HG03460 (cell line): Measurements from ENCODE around the gene ABCD3.

Experiments used
- ATAC-seq: cut with Tn5 transposase; IDR thresholded peaks from one replicate; pipeline ENCODE4 v1.9.1; 2021; ENCODE audit not compliant: unreplicated experiment

Gene ABCD3

GRCh38 chr1:94524531-94524930, 106.3 kb downstream of the ABCD3 start:
- no peak for ATAC-seq

GRCh38 chr1:94526152-94526980, 108.2 kb downstream of the ABCD3 start:
- no peak for ATAC-seq

GRCh38 chr1:94527447-94528031, 109.3 kb downstream of the ABCD3 start:
- no peak for ATAC-seq

- no peak for ATAC-seq
Observed at GRCh38 chr1:94528299-94528698, 110.1 kb downstream of the ABCD3 start.

DNA sequence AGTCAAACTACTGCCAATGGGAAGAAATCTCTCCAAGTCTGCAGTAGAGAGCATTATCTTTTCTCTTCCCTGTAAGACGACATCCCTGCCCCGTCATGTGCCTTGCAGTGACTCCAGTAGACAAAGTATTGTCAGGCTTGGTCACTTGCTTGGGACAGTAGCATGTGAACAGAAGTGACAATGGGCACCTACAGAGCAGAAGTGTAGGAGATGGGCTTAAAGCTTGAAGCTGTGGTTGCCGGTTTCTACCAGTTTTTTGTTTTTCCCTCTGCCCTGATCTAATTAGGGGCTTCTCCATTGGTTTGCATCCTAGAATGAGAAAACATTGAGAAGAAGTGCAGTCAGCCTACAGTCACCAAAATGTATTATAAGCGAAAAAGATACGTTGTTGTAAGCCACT, 110.6 kb downstream of the ABCD3 start:
- no peak for ATAC-seq

- no peak for ATAC-seq
Observed at GRCh38 chr1:94529416-94529815, 111.2 kb downstream of the ABCD3 start.

DNA sequence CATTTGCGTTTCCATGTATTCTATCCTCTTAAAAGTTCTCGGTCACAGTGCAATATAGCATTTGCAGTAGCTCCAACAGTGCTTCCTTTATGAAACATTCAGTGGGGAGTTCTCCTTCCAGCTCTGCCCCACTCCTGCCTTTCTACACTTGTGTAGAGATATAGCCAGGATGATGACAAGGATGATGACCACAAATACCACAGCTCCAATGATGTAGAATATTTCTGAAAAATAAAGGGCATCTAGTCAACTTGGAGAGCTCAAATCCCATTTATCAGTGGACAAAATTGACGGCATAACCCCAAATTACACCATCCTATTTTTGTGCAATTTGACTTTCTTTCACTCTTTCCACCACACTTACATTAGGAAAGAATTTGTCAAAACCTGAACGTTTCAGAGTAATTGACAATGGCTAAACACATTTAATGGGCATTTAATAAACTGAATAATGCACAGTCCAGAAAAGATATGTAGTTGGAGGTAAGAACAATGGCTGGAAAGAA, 112.2 kb downstream of the ABCD3 start:
- ATAC-seq, result no peak

DNA sequence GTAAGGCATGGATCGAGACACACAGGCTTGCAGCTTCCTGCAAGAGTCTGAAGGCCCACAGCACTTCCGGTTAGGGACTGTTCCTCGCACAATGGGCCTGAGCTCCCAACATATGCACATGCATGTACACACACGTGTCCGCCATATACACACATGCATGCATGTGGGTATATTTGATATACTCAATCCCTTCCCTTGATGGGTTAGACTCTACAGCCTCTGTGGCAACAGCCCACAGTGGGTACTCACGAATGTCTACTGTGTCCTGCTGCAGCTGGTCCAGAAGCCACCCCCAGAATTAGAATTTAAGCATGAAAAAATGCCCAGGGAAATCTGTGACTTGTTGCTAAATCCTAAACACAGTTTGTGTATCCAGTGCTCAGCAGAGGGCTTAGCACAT, 113.5 kb downstream of the ABCD3 start:
- no peak for ATAC-seq

DNA sequence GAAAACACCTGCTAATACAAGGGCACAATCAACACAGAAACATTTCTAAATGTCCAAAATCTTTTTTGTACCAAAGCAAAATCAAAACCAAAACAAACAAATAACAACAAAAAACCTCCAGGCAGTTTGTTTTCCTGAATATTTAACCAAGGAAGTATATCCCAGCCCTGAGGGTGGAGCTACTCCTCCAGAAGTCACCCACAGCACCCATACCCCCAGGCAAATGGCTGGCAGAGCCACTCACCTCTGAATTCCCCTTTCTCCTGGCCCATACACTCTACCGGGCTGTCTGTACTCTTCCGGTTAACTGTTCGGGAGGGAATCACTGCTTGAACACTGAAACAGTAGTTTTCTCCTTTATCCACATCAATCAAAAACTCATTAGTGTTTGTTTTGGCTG, 113.9 kb downstream of the ABCD3 start:
- ATAC-seq, result no peak

DNA sequence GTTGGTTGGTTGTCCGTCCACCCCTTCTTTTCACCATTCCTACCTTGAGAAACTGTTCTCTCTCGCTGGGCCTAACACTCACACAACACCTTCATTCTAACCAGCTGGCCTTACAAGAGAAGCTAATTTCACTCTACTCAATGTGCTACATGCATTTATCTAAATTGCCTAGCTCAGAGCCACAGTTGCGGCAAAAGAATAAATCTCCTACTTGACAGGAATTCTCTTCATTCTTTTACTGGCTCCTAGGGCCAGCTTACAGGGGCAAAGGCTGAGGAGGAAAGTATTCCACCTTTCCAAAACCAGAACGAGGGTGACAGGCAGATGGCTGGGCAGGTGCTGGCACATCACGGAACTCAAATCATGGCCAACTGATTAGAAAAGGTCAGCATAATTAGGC, 116.9 kb downstream of the ABCD3 start:
- ATAC-seq, result no peak

- no peak for ATAC-seq
Observed at GRCh38 chr1:94535879-94536278, 117.7 kb downstream of the ABCD3 start.

DNA sequence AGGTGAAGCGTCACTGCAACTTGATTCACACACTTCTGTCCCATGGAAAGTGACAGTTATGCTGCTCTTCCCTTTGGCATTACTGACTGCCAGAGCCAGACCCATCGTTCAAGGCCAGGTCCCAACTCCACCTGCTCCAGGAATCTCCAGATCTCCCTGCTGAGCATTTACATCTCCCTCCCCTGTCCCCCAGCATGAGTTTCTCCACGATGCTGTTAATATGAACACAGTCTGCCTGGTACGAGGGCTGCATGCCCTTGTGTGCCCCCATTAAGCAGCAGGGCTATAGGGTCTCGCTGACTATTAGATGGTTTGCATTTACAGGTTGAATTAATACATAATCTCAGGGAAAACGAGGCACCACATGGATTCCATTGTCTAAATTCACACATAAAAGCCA, 119.1 kb downstream of the ABCD3 start:
- ATAC-seq, result no peak

GRCh38 chr1:94538243-94538827, 120.1 kb downstream of the ABCD3 start:
- no peak for ATAC-seq

GRCh38 chr1:94539496-94539895, 121.3 kb downstream of the ABCD3 start:
- no peak for ATAC-seq

DNA sequence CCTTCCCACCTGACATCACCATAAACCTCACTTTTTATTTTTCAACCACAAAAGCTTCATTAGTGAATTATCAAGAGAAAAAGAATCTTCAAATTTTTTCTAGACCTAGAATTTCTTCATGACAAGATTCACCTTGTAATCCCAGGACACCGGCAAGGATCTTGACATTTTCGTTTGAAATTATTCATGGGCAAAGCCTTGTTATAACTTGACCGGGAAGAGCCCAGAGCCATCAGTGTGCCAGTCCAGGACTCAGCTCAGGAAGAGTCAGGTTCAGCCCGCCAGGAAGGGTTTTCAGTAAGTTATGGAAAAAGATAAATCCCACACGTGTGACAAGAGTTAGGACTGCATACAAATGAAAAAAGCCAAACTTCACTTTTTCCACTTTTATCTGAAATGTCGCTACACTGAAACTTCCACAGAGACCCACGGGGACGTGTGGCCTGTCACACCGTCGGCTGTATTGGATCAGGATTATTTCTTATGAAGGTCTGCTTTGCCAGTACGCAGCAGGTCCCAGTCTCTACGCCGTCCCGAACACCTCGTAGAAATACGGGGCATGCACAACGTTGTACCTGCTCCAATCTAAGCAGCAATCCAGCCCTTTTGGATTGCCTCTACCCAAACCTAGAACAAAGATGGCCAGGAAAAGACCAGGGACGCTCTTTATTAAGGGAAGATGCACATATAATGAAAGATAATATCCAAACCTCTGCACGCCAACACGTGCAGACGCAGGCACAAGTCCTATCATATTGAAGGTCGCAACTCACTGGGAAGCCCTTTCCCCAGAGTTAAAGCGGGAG, 122.5 kb downstream of the ABCD3 start:
- no peak for ATAC-seq

DNA sequence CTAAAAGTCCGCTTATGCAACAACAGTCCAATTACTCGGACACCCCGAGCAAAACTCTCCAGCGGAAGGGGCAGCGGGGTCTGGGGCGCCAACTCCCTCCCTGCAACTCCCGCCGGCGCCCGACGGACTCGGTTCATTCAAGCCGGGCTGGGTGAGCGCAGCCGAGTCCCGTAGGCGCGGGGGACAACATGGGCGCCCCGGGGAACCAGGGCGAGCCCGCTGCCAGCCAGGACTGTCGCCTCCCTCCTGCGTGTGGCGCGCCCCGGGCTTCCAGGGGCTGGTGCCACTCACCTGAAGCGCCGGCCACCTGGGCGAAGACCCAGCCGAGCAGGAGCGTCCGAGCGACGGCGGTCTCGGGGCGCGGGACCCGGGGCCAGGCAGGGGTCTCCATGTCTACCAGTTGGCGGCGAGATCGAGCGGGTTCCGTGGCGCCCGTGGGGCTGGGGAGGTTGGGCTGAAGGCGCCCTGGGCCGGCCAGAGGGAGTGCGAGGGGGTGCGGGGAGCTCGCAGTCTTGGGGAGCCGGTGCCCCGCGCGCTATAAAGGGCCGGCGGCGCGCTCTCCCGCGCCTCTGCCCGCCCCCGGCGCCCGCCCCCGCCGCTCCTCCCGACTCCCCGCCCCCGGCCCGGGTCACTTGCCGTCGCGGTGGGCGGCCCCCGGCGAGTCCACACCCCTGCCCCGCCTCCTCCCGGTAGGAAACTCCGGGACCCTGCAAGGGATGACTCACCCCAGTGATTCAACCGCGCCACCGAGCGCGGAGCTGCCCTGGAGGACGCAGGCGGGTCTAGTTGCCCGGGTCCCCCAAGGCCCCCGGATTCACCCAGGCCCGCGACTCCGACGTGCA, 123.3 kb downstream of the ABCD3 start, which contains the start of gene F3:
TSS of gene F3 (minus strand) at position 514 of the 842 bp plus-strand sequence. CDS start at position 391, 123 bp downstream.
- peak; percentile 71 for ATAC-seq

DNA sequence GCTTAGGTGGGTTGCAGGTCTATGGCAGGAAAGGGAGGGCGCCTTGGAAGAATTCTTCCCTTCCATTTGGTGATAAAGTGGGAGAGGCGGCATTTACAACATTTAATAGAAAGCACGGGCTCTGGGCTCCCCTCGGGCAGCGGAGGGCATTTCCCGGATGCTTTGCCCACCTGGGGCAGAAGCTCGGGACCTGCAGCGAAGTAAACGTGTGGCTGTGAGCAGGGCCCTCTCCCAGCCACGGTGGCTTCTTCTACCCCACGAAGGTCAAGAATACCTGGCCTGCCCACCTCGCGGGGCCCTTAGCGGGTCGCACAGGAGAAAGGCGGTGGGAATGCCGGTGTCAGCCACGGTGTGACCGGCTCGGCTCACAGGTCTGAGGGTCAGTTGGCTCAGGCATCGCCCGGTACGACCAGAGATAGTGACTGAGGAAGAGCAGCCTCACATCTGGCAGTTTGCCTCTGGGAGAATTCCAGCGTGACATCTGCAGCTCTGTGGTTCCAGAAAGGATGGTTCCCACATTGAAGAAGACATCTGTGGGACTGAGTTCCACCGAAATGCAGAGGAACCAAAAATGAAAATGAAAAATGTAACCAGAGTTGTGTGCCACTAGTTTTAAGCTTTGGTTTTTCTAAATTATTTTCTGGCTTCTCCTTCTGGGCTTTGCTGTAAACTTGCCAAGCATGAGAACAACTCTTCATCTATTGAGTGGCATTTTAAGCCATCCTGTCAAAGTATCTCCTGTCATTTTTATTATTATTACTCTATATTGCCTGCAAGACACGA, 124.1 kb downstream of the ABCD3 start:
- ATAC-seq, result peak; percentile 20

- ATAC-seq, result no peak
Observed at GRCh38 chr1:94543001-94543400, 124.8 kb downstream of the ABCD3 start.

DNA sequence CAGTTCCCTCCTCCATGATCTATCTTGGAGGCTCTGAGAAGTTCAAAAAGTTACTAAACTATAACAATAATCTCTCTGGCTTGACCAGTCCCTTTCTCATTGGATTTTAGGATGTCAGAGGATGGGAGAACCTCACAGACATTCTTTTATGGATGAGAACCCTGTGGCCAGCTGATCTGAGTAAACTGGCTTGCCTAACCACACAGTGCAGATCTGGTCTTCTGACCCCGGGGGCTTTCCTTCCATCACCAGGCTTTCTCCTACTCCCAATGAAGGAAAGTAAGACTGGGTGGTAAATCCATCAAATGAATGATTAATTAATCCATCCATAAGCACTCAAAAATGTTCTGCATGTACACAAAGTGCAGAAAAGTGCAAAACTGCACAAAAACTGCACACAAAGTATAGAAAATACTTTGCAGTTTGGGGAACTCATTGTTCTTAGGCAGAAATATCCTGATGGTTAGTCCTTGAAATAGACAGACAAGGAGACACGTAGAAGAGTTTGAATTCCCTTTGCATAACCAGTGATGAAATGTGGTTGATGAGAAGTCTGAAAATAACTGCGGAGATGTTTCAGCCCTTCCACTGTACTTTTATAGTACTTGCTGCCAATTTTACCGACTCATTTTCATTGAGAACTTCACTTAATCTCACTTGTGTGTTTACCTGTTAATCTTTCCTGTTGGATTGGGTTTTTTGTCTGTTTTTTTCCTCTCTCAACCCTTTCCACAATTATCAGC, 125.9 kb downstream of the ABCD3 start:
- ATAC-seq, result no peak
